Esophagus squamous epithelium (tissue), 5 donors: ENCODE measurements around the gene HNRNPD. TPM values are rescaled to one million over a fixed set of nuclear protein-coding genes. Genes with fewer than 3 reads are reported as not detected.

Experiments
- DNase-seq: peaks from one replicate; lab custom pipeline; 2025; lab: John Stamatoyannopoulos, UW
- H3K27ac ChIP-seq, 4 donors: fragments of 200-600 bp; sonication (generic); one replicate each; pipeline ENCODE4 v1.5.1; 2016 to 2019; ENCODE audit warnings: mild to moderate bottlenecking in 1 of 4
- H3K27me3 ChIP-seq, 4 donors: fragments of 200-600 bp; sonication (generic); 1 replicate in 3 of 4; 2 replicates in 1 of 4; pipeline versions ENCODE4 v1.5.1 to v1.6.0; 2017 to 2021; ENCODE audit warnings: antibody characterized with exemption in 1 of 4
- H3K36me3 ChIP-seq, 3 donors: fragments of 200-600 bp; sonication (generic); one replicate each; pipeline ENCODE4 v1.5.1; 2016 to 2019
- H3K4me1 ChIP-seq, 3 donors: fragments of 200-600 bp; sonication (generic); one replicate each; pipeline ENCODE4 v1.5.1; 2017 to 2019
- H3K4me3 ChIP-seq, 4 donors: fragments of 200-600 bp; sonication (generic); 1 replicate in 3 of 4; 2 replicates in 1 of 4; pipeline ENCODE4 v1.5.1; 2016 to 2019; ENCODE audit warnings: mild to moderate bottlenecking in 2 of 4, moderate library complexity in 1 of 4
- H3K9me3 ChIP-seq, 3 donors: fragments of 200-600 bp; sonication (generic); one replicate each; pipeline ENCODE4 v1.5.1; 2016 to 2019
- POLR2A ChIP-seq, 4 donors: fragments of 450-650 bp; IDR thresholded peaks; one replicate each; pipeline ENCODE4 v1.6.1; 2017; ENCODE audit warnings: antibody characterized with exemption in 4 of 4, mild to moderate bottlenecking in 4 of 4, moderate library complexity in 3 of 4
- WGBS, 2 donors: methylation state at CpG; one replicate each; pipeline ENCODE4 v1.1.5; 2018; 5-methylcytosine and 5-hydroxymethylcytosine counted together
- intact Hi-C: fragments of 100-400 bp; cut with DNase I; formaldehyde crosslinking; loops from one replicate; pipeline ENCODE4 v1.15.0; 2022
- total RNA-seq, 4 donors: library from RNA; depleted of rRNA; stranded (reverse); fragments of >200 nt; gene quantifications; one replicate each; pipeline ENCODE4 v1.1.0, GENCODE V29; 2016
- TF ChIP-seq, protein P1 (sequence below), 6 experiments: fragments of 450-650 bp in 4 of 6; fragments of 200-600 bp in 2 of 6; sonication (generic) in 2 of 6; IDR thresholded peaks; one replicate each; pipeline ENCODE4 v1.5.1; 2016 to 2019; ENCODE audit warnings: antibody characterized with exemption in 6 of 6, mild to moderate bottlenecking in 4 of 6, moderate library complexity in 4 of 6
- donor health status: DM: yes; HTN: yes; CAD: no.

HNRNPD gene
- total RNA-seq, 4 donors from 2014 or later, result 49.9 to 105 (median 71.0) TPM

DNA sequence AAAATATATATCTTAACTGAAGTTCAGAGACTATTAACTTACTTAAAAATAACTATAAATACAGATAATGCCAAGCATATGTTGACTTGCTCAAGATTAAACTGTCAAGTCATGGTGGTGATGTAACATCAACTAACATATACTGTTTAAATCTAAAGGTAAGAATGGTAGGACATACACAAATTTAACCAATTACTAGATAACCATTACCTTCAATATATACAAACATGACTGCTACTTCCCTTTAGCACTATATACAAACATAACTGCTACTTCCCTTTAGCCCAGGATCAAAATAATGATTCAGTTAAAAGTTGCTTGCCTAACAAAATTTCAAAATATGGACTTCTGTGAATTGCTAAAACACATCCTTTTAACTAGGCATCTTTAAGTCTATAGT lies 14.9 kb downstream of the HNRNPD start:
- DNase-seq, result no peak
- Histone ChIP-seq H3K4me1 (peaks cover 9 to 66% (median 32%) of the 10 kb centered on the region in 3 donors), H3K9me3 (no peaks in the 10 kb centered on the region), H3K4me3 (no peak overlapping the region), H3K36me3 (peaks cover 7 to 57% (median 19%) of the 10 kb centered on the region in 3 donors), H3K27ac (peak overlapping the region in 1 of 4 donors; percentile 31), H3K27me3 (no peaks in the 10 kb centered on the region)
- intact Hi-C loops, result no loop called here
- TF ChIP-seq, protein P1, sequence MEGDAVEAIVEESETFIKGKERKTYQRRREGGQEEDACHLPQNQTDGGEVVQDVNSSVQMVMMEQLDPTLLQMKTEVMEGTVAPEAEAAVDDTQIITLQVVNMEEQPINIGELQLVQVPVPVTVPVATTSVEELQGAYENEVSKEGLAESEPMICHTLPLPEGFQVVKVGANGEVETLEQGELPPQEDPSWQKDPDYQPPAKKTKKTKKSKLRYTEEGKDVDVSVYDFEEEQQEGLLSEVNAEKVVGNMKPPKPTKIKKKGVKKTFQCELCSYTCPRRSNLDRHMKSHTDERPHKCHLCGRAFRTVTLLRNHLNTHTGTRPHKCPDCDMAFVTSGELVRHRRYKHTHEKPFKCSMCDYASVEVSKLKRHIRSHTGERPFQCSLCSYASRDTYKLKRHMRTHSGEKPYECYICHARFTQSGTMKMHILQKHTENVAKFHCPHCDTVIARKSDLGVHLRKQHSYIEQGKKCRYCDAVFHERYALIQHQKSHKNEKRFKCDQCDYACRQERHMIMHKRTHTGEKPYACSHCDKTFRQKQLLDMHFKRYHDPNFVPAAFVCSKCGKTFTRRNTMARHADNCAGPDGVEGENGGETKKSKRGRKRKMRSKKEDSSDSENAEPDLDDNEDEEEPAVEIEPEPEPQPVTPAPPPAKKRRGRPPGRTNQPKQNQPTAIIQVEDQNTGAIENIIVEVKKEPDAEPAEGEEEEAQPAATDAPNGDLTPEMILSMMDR (IDR thresholded peaks at IDR 0.05), result no peak
- TF ChIP-seq POLR2A (IDR thresholded peaks at IDR 0.05), result no peak

DNA sequence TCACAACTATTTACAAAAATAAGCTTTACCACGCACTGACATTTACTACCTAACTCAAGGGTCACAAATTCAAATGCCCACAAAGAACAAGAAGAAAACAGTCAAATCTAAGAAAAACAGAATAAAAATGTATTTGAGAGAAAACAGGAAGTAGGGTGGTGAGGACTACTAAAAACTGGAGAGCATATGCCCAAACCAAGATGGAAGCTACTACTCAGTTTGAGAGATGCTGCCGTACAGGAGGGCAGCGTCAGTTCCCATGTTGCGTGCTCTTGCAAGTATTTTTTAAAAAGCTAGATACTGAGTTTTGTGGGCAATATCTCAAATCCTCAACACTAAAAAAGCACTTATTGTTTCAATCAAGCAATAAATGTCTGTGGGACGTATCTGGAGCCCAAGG lies 16.2 kb downstream of the HNRNPD start:
- Histone ChIP-seq H3K27ac (no peak overlapping the region), H3K4me3 (no peak overlapping the region), H3K36me3 (peaks cover 7 to 69% (median 19%) of the 10 kb centered on the region in 3 donors), H3K27me3 (no peaks in the 10 kb centered on the region), H3K9me3 (no peaks in the 10 kb centered on the region), H3K4me1 (peaks cover 2 to 54% (median 22%) of the 10 kb centered on the region in 3 donors)
- 73 to 86% methylated on average over 5 of the region's 5 CpGs for WGBS, 2 donors
- no peak for TF ChIP-seq POLR2A (IDR thresholded peaks at IDR 0.05)
- TF ChIP-seq, protein P1 (IDR thresholded peaks at IDR 0.05), result no peak
- intact Hi-C loops, result no loop called here
- no peak for DNase-seq

DNA sequence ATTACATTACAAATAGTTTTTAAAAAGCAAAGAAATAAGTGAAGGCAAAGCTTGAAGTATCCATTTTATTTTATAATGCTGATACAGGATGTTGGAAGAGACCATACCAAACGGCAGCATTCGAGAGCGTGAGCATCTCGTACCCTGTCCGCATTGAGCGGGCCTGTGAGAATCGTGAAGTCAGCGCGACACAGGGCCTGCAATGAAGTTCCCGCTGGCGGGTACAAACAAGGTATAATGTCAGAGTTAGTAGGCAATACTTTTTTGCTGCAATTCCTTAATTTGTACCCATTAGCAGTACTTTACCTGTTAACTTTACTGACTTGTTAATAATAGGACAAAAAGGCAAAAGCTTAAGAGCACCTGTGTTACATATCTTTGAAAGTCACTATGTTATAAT lies 19.0 kb downstream of the HNRNPD start:
- TF ChIP-seq POLR2A (IDR thresholded peaks at IDR 0.05), result no peak
- TF ChIP-seq, protein P1 (IDR thresholded peaks at IDR 0.05), result no peak
- no peak overlapping the region for H3K4me3 ChIP-seq
- 89 to 95% methylated on average over 11 of the region's 11 CpGs for WGBS, 2 donors
- DNase-seq, result no peak
- H3K4me1 ChIP-seq, result peaks cover 0 to 25% (median under 1%) of the 10 kb centered on the region in 3 donors
- H3K27ac ChIP-seq, result no peak overlapping the region
- H3K27me3 ChIP-seq, result no peaks in the 10 kb centered on the region
- no peaks in the 10 kb centered on the region for H3K9me3 ChIP-seq
- peaks cover 7 to 96% (median 25%) of the 10 kb centered on the region in 3 donors for H3K36me3 ChIP-seq
- intact Hi-C loops, result no loop called here

DNA sequence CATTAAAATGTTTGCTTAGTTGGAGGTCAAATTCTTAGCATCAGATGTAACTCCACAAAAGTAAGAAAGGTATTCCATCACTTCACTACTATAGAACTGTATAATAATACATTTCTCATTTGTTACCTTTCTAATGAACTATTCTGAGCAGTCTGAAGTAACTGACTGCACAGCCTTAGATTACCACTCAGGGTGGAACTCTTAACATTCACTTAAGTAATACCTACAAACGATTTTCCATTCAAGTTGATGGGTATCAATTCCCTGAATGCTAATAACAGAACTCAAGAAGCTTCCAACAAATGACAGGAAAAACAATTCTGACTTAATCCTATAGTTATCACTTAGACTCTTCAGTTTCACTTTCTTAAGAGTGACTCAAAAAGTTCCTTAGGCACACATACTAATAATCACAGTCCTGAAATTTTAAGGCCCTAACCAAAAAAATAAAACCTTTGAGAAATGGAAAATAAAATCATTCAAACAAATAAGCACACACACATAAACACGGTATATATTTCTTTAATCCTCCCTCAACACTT lies 20.9 kb downstream of the HNRNPD start:
- no peak overlapping the region for H3K27ac ChIP-seq
- DNase-seq, result no peak
- 34 to 50% methylated on average over 2 of the region's 2 CpGs for WGBS, 2 donors
- peaks cover 7 to 97% (median 26%) of the 10 kb centered on the region in 3 donors for H3K36me3 ChIP-seq
- no peak overlapping the region for H3K4me3 ChIP-seq
- TF ChIP-seq, protein P1 (IDR thresholded peaks at IDR 0.05), result no peak
- no peak for TF ChIP-seq POLR2A (IDR thresholded peaks at IDR 0.05)
- peaks cover 0 to 6% (median 0%) of the 10 kb centered on the region in 3 donors for H3K4me1 ChIP-seq
- no peaks in the 10 kb centered on the region for H3K9me3 ChIP-seq
- intact Hi-C loops, result no loop called here
- no peaks in the 10 kb centered on the region for H3K27me3 ChIP-seq

DNA sequence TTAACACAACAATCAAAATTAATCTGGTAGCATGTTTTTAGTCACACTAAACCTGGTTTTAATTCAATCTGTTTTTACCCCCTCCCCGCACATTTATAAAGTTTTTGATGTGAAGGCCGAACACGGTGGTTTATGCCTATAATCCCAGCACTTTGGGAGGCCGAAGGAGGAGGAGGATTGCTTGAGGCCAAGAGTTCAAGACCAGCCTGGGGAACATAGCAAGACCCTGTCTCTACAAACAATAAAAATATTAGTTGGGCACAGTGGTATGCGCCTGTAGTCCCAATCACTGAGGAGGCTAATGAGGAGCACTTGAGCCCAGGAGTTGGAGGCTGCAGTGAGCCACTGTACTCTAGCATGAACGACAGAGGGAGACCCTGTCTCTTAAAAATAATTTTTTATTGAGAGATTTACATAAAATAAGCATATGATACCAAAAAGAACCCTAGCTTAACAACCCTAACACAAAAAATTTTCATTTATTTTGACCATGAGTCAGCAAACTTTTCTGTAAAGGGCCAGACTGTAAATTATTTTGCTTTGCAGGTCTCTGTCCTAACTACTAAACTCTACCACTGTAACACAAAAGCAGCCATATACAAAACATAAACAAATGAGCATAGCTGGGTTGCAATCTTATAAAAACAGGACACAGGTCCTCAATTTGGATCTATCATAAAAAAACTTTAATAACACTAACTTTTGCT lies 21.5 kb downstream of the HNRNPD start:
- TF ChIP-seq, protein P1 (IDR thresholded peaks at IDR 0.05), result no peak
- TF ChIP-seq POLR2A (IDR thresholded peaks at IDR 0.05), result no peak
- H3K27me3 ChIP-seq, result no peaks in the 10 kb centered on the region
- H3K9me3 ChIP-seq, result no peaks in the 10 kb centered on the region
- WGBS, 2 donors, result 89 to 91% methylated on average over 6 of the region's 6 CpGs
- H3K36me3 ChIP-seq, result peaks cover 7 to 97% (median 26%) of the 10 kb centered on the region in 3 donors
- intact Hi-C loops, result no loop called here
- DNase-seq, result no peak
- H3K4me1 ChIP-seq, result peaks cover 0 to under 1% (median 0%) of the 10 kb centered on the region in 3 donors
- no peak overlapping the region for H3K4me3 ChIP-seq
- peak overlapping the region in 2 of 4 donors; percentile 10 to 11 for H3K27ac ChIP-seq
